GM12864 (cell line): Measurements from ENCODE around the gene LDLR.
"Not testable (repeated sequence)": the region's sequence is repeated elsewhere in the genome, so short reads cannot be mapped to it uniquely, and the experiment has no call there.

Experiments used
- DNase-seq: peaks from one replicate; pipeline ENCODE4 v3.0.0-alpha.2; 2011; ENCODE audit warnings: low read depth
- H3K4me3 ChIP-seq: 2 replicates; pipeline ENCODE4 v1.5.1; 2011; ENCODE audit warnings: mild to moderate bottlenecking, low read depth, low read length, control low read depth
- CTCF ChIP-seq: IDR thresholded peaks from 2 replicates; pipeline ENCODE4 v1.5.1; 2011; ENCODE audit warnings: low read depth, mild to moderate bottlenecking, moderate library complexity, low read length, control low read depth, inconsistent platforms; ENCODE audit errors: missing control alignments

Gene LDLR

DNA sequence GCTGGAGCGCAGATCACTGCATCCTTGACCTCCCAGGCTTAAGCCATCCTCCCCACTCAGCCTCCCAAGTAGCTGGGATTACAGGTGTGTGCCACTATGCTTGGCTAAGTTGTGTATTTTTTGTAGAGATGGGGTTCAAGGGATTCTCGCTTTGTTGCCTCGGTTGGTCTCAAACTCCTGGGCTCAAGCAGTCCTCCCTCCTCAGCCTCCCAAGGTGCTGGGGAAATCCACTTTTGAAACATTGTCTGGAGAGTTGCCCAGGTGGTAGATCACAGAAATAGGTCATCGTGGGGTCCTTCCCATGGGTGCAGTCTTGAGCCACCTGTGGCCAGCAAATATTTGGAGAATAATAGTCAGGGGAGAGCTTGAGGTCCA lies 5.2 kb downstream of the LDLR start:
- no peak for TF ChIP-seq CTCF
- peak overlapping the region; percentile 1; the same call in 1 of the 2 replicates for H3K4me3 ChIP-seq
- no peak for DNase-seq

GRCh38 chr19:11096210-11096841 lies 7.1 kb downstream of the LDLR start:
- no peak for TF ChIP-seq CTCF
- no peak overlapping the region; the same call in 1 of the 2 replicates for H3K4me3 ChIP-seq
- peak; percentile 55 for DNase-seq

DNA sequence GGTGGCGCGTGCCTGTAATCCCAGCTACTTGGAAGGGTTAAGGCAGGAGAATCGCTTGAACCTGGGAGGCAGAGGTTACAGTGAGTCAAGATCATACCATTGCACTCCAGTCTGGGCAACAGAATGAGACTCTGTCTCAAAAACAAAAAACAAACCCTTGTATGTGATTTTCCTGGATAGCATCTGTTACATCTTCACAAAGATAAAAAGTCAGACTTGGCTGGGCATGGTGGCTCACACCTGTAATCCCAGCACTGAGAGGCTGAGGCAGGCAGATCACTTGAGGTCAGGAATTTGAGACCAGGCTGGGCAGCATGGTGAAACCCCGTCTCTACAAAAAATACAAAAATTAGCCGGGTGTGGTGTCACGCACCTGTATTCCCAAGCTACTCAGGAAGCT lies 8.1 kb downstream of the LDLR start:
- not testable (repeated sequence) for H3K4me3 ChIP-seq, DNase-seq

GRCh38 chr19:11098327-11098726 lies 9.1 kb downstream of the LDLR start:
- DNase-seq: no peak
- H3K4me3 ChIP-seq: no peak overlapping the region
- TF ChIP-seq CTCF: no peak

DNA sequence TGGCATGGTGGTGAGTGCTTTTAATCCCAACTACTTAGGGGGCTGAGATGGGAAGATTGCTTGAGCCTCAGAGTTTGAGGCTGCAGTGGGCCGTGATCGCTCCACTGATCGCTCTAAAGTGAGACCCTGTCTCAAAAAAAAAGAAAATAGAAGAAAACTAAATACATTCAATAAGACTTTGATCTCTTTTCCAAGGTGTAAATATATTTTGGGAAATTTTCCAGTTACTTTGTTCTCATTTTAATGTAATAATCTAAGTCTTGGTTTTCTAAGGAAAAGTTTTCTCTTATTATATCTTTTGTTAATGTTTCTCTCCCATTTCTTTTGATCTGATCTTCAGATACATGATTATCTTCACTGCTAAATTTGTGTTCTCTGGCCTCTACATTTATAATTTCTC lies 9.6 kb downstream of the LDLR start:
- no peak for DNase-seq
- no peak overlapping the region for H3K4me3 ChIP-seq
- TF ChIP-seq CTCF: no peak

DNA sequence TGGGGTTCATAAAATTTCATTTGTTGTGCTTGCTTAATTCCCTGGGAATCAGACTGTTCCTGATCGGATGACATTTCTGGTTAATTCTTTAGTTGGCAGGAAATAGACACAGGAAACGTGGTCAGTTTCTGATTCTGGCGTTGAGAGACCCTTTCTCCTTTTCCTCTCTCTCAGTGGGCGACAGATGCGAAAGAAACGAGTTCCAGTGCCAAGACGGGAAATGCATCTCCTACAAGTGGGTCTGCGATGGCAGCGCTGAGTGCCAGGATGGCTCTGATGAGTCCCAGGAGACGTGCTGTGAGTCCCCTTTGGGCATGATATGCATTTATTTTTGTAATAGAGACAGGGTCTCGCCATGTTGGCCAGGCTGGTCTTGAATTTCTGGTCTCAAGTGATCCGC lies 10.8 kb downstream of the LDLR start:
- H3K4me3 ChIP-seq: no peak overlapping the region
- TF ChIP-seq CTCF: no peak
- no peak for DNase-seq

- H3K4me3 ChIP-seq: no peak overlapping the region
- DNase-seq: no peak
- TF ChIP-seq CTCF: no peak
Observed at GRCh38 chr19:11101057-11101456, 11.8 kb downstream of the LDLR start.
